AG04449 (cell line): ENCODE measurements around the gene YWHAB.

Source experiments
- CTCF ChIA-PET: fragments of 350-600 bp; formaldehyde crosslinking; extraction: SDS; loops from one replicate; lab custom pipeline; 2021; ENCODE audit warnings: antibody characterized with exemption; lab: Yijun Ruan, JAX
- POLR2A ChIA-PET: fragments of 400-600, 350-600 bp; formaldehyde crosslinking; extraction: SDS; loops from one replicate; lab custom pipeline; 2020; ENCODE audit warnings: antibody characterized with exemption, inconsistent platforms; lab: Yijun Ruan, JAX
- DNase-seq: peaks from one replicate; pipeline ENCODE4 v3.0.0-alpha.2; 2010; ENCODE audit warnings: low read depth, low spot score
- H3K4me3 ChIP-seq: 2 replicates; pipeline ENCODE4 v1.5.1; 2011; ENCODE audit warnings: low read depth, mild to moderate bottlenecking, control low read depth, low read length
- TF ChIP-seq, protein P1 (sequence below): IDR thresholded peaks from one replicate; pipeline ENCODE4 v1.5.1; 2011; ENCODE audit warnings: mild to moderate bottlenecking, moderate library complexity, low read length, control low read depth, inconsistent platforms; ENCODE audit not compliant: insufficient read depth; ENCODE audit errors: missing control alignments

The YWHAB gene

DNA sequence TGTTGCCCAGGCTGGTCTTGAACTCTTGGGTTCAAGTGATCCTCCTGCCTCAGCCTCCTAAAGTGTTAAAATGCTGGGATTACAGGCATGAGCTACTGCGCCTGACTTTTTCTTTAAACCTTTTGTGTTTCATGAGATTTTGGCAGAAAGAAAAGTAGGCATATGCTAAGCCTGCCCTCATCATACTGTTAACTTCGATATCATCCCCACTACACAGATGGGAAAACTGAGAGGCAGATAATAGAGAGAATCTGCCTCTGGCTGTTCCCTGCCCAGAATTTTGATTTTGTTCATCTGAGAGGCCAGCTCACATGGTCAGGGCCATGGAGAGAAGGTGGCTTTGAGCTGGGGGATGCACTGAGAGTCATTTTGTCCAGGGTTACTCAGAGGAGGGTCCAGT lies 31.9 kb downstream of the YWHAB start:
- ChIA-PET CTCF (interaction anchor here (1.0 to 1.1 kb wide), 3 partner anchors 9 to 21 kb away, joined by 3 read pairs; no protein-coding TSS in a partner anchor), POLR2A (no interaction called here)
- H3K4me3 ChIP-seq: no peak overlapping the region
- TF ChIP-seq, protein P1, sequence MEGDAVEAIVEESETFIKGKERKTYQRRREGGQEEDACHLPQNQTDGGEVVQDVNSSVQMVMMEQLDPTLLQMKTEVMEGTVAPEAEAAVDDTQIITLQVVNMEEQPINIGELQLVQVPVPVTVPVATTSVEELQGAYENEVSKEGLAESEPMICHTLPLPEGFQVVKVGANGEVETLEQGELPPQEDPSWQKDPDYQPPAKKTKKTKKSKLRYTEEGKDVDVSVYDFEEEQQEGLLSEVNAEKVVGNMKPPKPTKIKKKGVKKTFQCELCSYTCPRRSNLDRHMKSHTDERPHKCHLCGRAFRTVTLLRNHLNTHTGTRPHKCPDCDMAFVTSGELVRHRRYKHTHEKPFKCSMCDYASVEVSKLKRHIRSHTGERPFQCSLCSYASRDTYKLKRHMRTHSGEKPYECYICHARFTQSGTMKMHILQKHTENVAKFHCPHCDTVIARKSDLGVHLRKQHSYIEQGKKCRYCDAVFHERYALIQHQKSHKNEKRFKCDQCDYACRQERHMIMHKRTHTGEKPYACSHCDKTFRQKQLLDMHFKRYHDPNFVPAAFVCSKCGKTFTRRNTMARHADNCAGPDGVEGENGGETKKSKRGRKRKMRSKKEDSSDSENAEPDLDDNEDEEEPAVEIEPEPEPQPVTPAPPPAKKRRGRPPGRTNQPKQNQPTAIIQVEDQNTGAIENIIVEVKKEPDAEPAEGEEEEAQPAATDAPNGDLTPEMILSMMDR: no peak
- no peak for DNase-seq

DNA sequence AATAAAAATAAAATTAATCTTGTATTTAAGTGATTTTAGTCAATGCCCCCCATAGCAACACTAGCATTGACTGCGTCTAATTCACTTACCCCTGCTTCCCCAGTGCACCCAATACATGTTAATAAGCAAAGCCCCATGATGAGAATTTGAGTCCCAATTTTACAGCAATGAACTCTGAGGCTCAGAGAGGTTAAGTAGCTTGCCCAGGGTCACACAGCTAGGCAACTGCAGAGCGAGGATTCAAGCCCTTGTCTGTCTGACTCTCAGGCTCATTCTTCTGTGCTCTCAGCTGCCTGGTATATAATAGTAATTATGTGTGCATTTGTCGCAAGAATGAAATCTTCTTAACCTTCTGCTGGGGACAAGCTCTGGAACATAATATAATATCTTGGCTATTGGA lies 32.8 kb downstream of the YWHAB start:
- ChIA-PET CTCF (no interaction called here), POLR2A (no interaction called here)

DNA sequence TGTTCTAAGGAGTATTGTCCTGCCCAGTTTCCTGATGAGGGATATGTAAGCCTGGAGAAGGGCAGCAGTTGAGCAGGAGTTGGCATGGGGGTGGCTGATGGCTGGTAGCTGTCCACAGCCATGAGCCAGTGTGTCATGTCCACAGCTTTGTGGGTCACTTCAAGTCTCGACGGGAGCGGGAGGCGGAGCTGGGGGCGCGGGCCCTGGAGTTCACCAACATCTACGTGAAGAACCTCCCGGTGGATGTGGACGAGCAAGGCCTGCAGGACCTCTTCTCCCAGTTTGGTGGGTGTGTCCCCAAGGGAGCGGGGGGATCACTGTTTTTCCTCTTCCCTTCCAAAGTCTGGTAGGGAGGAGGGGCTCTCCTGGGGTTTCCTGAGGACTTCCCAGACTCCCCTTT lies 33.3 kb downstream of the YWHAB start:
- TF ChIP-seq, protein P1: no peak
- DNase-seq: no peak
- POLR2A ChIA-PET: no interaction called here
- CTCF ChIA-PET: no interaction called here
- no peak overlapping the region for H3K4me3 ChIP-seq

More for the DNA sequence above, 32.8 kb downstream of the YWHAB start:
- no peak overlapping the region for H3K4me3 ChIP-seq
- TF ChIP-seq, protein P1: no peak
- no peak for DNase-seq

DNA sequence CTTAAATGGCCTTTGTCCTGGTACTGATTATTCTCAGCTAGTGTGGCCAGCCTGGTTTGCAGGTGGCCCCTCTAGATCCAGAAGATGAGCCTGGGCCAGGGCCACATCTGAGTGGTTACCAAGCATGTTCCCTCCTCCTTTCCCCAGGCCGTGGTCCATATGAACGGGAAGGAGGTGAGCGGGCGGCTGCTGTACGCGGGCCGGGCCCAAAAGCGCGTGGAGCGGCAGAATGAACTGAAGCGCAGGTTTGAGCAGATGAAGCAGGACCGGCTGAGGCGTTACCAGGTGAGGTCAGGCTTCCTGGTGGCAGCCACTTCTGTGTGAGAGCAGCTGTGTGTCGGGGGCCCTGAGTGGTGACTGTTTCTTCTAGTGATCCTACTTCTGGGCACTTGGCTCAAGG lies 35.9 kb downstream of the YWHAB start:
- ChIA-PET CTCF (no interaction called here), POLR2A (no interaction called here)
- no peak overlapping the region for H3K4me3 ChIP-seq
- TF ChIP-seq, protein P1: no peak
- DNase-seq: no peak

DNA sequence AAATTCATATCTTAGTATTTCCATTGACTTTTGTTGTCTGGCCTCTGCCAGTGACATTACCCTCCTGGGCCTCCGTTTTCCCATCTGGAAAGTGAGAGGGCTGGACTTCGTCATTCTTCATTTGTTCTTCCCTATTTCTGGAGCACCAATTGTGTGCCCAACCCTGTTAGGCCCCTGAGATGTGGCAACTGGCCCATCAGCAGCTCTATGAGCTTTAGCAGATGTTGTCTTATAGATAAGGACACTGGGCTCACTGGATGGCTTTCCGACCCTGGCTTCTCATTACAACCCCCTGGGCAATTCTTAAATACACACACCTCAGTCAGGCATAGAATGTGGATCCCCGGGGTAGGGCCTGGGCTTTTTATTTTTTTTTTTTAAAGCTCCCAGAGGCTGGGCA lies 39.0 kb downstream of the YWHAB start:
- ChIA-PET POLR2A (no interaction called here), CTCF (no interaction called here)
- TF ChIP-seq, protein P1: no peak
- no peak for DNase-seq
- H3K4me3 ChIP-seq: no peak overlapping the region

DNA sequence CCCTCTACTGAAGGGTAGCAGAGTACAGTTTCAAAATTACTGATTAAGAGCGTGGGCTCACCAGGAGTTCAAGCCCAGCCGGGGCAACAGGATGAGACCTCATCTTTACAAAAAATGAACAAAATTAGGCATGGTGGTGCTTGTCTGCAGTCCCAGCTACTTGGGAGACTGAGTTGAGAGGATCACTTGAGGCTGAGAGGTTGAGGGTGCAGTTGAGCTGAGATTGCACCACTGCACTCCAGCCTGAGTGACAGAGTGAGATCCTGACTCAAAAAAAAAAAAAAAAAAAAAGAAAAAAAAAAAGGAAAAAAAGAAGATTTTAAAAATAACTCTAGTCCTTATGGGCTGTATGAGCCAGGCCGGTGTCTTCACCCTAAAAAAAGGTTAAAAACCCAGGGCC lies 43.1 kb downstream of the YWHAB start:
- H3K4me3 ChIP-seq: no peak overlapping the region
- DNase-seq: no peak
- ChIA-PET CTCF (no interaction called here), POLR2A (interaction anchor here (0.5 kb wide), 1 partner anchor 42 kb away, joined by 3 read pairs; no protein-coding TSS in a partner anchor)
- TF ChIP-seq, protein P1: no peak
